IMR-90 (cell line): Measurements from ENCODE around the gene INPP5D.

ENCODE experiments used
- BHLHE40 ChIP-seq: fragments of 150-350 bp; IDR thresholded peaks from 2 replicates; pipeline ENCODE4 v1.6.1; 2016; ENCODE audit warnings: mild to moderate bottlenecking, low read depth, low read length
- CHD1 ChIP-seq: IDR thresholded peaks from 2 replicates; pipeline ENCODE4 v1.6.1; 2012; ENCODE audit warnings: low read depth, low read length, improper control_type of control experiment
- CTCF ChIP-seq: conservative IDR thresholded peaks from 2 replicates; pipeline ENCODE4 v1.5.1; 2012; ENCODE audit warnings: mild to moderate bottlenecking, low read depth, low read length, improper control_type of control experiment
- FOS ChIP-seq: fragments of 150-350 bp; IDR thresholded peaks from 2 replicates; pipeline ENCODE4 v1.6.1; 2016; ENCODE audit warnings: low read depth, low read length
- MAZ ChIP-seq: IDR thresholded peaks from 2 replicates; pipeline ENCODE4 v1.6.1; 2012; ENCODE audit warnings: low read depth, mild to moderate bottlenecking, low read length, improper control_type of control experiment, moderate library complexity, borderline replicate concordance
- POLR2A ChIP-seq: IDR thresholded peaks from 2 replicates; pipeline ENCODE4 v1.6.1; 2012; ENCODE audit warnings: mild to moderate bottlenecking, low read depth, low read length
- RAD21 ChIP-seq: IDR thresholded peaks from 2 replicates; pipeline ENCODE4 v1.6.1; 2012; ENCODE audit warnings: low read length, improper control_type of control experiment
- SMC3 ChIP-seq: fragments of 150-350 bp; IDR thresholded peaks from 2 replicates; pipeline ENCODE4 v1.6.1; 2016; ENCODE audit warnings: low read depth, mild to moderate bottlenecking, antibody characterized with exemption, low read length, moderate library complexity

GRCh38 chr2:233130481-233131020, 70.4 kb downstream of the INPP5D start:
- TF ChIP-seq CTCF (no peak), FOS (no peak), MAZ (no peak), POLR2A (no peak), RAD21 (no peak), BHLHE40 (no peak), SMC3 (no peak), CHD1 (no peak)
